ENCODE data around the gene TMEM14C.
A peak's percentile ranks its signal among the peaks of the same experiment; 100 is the strongest.

Gene TMEM14C

GRCh38 chr6:10722820-10723566, at the start of gene TMEM14C:
TSS of gene TMEM14C (plus strand) at chr6:10723070. CDS start at chr6:10724614, 1,544 bp downstream.
- no peak for TF ChIP-seq CTCF (IDR thresholded peaks at IDR 0.05)
- Histone ChIP-seq H3K4me3 (peak within 1 kb of the TSS; percentile 87), H3K27ac (peak within 1 kb of the TSS; percentile 71 to 92)
- DNase-seq (ENCODE audit: low spot score): peak; percentile 99

GRCh38 chr6:10676403-10676802, 46.5 kb upstream of the TMEM14C start:
- no peak overlapping the region for H3K4me3 ChIP-seq
- no peak for DNase-seq (ENCODE audit: low spot score)
- TF ChIP-seq CTCF (IDR thresholded peaks at IDR 0.05): no peak

GRCh38 chr6:10678456-10678855, 44.4 kb upstream of the TMEM14C start:
- TF ChIP-seq CTCF (IDR thresholded peaks at IDR 0.05): no peak
- Histone ChIP-seq H3K4me3 (no peak overlapping the region), H3K27ac (no peak overlapping the region)
- DNase-seq (ENCODE audit: low spot score): no peak

More at GRCh38 chr6:10676403-10676802, 46.5 kb upstream of the TMEM14C start:
- H3K27ac ChIP-seq: no peak overlapping the region

- TF ChIP-seq CTCF (IDR thresholded peaks at IDR 0.05): no peak
- DNase-seq (ENCODE audit: low spot score): no peak
Observed at GRCh38 chr6:10681795-10682194, 41.1 kb upstream of the TMEM14C start.

GRCh38 chr6:10682355-10682988, 40.4 kb upstream of the TMEM14C start:
- H3K27ac ChIP-seq: no peak overlapping the region
- DNase-seq (ENCODE audit: low spot score): no peak
- no peak overlapping the region for H3K4me3 ChIP-seq
- no peak for TF ChIP-seq CTCF (IDR thresholded peaks at IDR 0.05)

More at GRCh38 chr6:10681795-10682194, 41.1 kb upstream of the TMEM14C start:
- no peak overlapping the region for H3K4me3 ChIP-seq
- H3K27ac ChIP-seq: no peak overlapping the region

- H3K4me3 ChIP-seq: no peak overlapping the region
- DNase-seq (ENCODE audit: low spot score): no peak
- TF ChIP-seq CTCF (IDR thresholded peaks at IDR 0.05): no peak
- no peak overlapping the region for H3K27ac ChIP-seq
Observed at GRCh38 chr6:10684618-10685017, 38.3 kb upstream of the TMEM14C start.
